ENCODE measurements around the gene AREL1.

GRCh38 chr14:74615735-74616134 is 97.1 kb downstream of the AREL1 start:
- TF ChIP-seq CTCF (conservative IDR thresholded peaks at IDR 0.05) (no peak), ZFX (IDR thresholded peaks at IDR 0.05) (no peak)

All from C4-2B (cell line).